Smooth muscle cell of the brain vasculature (primary cell): ENCODE measurements around the gene NUDT16.

ENCODE experiments used
- DNase-seq: peaks from one replicate; pipeline ENCODE4 v3.0.0-alpha.2; 2012; ENCODE audit warnings: low read depth, low spot score

The NUDT16 gene

DNA sequence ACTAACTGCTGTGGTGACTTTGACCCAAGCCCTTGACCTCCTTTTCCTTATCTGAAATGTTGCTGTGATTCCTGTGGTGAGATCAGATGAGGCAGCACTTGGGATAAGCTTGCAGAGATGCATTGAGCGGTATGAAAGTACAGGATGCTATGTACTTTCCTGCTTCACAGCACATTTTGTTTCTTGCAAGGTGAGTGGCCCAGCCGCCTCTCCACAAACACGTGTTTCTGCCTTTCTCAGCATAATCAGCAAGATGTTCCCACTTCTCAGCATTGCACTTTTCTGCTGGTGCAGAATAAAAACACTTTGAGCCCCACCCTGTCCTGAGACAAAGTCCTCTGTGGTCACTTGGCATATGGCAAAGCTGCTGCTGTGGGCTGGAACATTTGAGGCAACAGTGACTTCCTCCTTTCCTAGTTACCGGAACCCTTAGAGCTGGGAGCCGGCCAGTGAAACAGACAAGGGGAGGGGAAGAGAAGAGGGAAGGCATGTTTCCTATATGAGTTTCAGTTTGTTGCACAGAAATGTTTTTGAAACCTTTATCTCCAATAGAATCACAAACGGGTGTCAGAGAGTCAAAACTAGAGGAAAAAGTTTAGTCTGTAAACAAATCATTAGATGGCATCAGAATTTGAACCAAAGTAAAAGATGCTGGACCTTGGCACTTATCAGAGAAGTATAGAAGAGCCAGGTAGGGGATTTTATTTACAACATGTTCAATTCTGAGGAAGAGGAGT, 5.0 kb downstream of the NUDT16 start:
- DNase-seq: no peak

DNA sequence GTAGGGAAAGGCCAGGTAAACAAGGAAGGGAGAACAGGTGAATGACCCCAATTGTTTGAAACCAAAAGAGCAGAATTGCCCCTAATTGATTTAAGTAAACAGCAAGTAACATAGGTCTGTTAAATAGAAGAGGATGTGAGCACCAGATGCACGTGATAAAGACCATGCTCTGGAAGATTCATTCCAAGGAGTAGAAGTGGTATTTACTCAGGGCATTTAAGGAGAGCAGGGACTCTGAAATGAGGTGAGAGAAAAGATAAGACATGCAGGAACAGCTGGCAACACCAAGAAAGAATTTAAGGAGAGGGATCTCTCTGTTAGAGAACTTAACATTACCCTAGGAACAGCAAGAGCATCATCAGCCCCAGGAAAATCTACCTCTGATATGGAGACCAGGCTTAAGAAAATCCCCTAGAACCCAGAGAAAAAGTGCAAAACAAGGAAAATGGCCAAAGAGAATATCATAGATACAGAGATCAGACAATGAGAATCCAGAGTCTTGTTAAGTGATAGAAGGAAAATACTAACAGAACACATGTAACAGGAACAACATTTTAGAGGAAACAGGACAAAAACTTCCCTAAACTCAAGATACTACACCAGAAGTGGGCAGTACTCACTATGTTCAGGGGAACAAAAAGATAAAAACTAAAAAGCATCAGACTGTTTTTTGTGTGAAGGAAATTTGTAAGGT, 6.4 kb downstream of the NUDT16 start:
- DNase-seq: no peak

DNA sequence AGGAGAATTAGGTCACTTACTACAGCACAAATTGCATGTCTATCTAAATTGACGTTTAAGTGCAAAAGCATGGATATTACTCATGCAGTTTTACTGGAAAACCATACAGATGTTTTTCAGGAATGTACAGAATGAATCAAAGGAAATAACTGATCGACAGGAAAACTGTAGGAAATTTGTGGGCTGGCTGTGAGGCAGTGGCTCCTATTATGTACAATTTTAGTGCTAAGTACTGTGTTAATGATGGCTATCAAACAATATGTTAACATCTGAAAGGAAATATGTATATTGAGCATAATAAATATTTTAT, 6.9 kb downstream of the NUDT16 start:
- DNase-seq: no peak

DNA sequence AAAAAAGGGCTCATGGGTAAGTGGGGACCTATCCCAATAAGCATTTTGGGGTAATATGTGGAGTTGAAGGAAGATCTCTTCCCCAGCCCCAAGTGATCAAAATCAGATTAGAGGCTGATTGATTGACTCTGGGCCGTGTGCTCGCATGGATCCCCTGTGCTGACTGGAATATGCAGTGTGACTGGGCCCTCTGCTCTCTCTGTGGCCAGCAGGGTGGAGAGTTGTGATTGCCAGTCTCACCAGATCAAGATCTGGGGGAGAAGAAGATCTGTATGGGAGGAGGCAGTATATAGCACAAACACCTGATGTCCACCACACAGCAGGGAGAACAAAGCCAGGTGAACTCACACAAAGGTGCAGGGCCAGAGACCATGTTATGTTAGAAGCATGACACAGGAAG, 8.8 kb downstream of the NUDT16 start:
- no peak for DNase-seq

DNA sequence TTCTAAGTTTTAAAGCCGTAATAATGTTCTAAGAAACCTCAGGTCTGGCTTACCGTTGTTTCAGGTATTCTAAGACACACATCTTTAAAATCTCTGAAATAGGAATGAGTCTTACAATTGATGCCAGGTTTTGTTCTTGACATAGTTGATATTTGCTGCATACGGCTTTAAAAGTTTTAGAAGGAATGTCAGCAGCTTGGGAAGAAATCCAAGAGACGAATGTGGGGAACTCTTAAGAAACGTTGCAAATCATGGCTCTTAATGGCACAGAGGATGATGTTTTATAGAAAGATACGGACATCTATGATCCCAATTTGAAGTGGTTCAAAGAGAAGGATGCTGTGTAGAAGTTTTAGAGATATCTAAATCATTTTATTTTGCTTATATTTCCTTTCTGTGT, 11.5 kb downstream of the NUDT16 start:
- no peak for DNase-seq

DNA sequence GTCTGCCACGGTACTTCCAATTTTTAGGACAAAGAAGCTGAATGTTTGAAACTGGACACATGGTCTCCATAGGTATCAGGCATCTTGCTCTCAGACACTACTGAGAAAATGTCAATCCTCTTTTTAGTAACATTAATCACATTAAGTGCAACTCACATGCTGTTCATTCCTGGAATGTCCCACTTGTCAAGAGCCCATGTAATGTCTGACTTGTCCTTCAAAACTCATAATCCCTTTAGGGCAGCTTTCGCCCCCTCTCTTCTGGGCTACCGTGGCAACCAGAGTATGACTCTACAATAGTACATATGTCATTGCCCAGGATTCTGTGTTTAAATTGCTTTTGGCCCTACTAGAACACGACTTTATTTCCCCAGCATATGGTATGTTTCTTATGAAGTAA, 12.3 kb downstream of the NUDT16 start:
- no peak for DNase-seq

DNA sequence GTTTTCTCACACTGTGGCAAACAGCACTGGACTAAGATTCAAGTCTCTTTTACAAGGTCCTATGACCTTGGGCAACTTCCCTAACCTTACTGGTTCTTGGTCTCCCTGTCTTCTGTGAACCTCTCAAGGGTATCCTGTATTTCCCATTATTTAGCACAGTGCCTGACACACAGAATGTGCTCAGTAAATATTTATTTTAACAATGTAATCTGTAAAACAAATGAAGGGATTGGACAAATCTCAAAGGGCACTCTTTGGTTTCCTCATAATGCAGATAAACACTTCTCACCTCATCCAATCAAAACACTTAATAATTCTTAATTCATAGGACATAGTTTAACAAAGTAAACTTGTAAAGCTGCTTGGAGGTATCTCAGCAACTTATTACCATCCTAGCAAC, 12.8 kb downstream of the NUDT16 start:
- DNase-seq: no peak

DNA sequence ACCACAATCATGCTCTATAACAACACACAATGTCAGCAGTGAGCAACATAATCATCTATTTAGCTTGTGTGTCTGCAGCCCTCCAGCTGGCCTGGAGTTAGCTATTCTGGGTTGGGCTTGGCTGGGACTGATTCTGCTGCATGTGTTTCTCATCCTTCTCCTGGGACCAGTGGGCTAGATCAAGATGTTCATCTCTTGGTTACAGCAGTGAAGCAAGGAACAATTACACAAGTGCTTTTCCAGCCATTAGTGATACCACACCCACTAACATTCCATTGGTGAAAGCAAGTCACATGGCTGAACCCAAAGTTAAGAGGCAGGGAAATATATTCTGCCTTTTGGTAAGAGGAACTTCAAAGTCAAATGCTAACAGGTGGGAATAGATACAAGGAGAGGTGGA, 14.6 kb downstream of the NUDT16 start:
- no peak for DNase-seq

DNA sequence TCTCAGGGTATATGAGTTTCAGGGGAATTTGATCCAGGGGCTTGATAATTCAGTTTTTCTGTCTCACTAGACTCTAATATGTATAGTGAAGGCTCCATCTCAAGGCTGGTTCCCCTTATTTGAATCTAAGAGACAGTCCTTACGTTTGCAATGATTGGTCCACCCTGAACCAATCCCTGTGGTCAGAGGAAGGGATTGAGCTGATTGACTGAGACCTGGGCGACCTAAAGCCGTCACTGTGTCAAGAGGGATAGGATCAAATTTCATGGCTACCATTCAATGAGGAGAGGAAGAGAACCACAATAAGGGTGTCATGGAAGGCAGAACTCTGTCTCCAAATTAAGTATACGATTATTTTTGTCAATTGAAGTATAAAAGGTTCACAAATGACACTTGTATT, 16.3 kb downstream of the NUDT16 start:
- no peak for DNase-seq

DNA sequence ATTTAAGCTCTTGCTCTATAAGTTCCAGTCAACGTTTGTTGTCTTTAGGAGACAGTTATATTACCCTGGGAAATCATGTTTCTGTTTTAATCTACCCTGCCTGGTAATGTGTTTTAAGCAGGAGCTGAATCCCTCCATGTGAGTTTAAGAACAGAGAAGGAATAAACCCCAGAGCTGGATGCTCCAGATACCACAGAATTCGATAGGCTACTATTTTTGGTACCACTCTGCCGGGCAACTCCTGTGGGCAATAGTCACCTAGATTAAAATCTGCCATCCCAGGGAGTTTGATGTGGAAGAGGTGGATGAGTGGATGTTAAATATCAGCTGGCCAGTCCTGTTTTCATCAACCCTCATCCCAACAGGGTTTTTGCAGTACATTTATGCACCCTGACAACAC, 20.4 kb downstream of the NUDT16 start:
- no peak for DNase-seq

DNA sequence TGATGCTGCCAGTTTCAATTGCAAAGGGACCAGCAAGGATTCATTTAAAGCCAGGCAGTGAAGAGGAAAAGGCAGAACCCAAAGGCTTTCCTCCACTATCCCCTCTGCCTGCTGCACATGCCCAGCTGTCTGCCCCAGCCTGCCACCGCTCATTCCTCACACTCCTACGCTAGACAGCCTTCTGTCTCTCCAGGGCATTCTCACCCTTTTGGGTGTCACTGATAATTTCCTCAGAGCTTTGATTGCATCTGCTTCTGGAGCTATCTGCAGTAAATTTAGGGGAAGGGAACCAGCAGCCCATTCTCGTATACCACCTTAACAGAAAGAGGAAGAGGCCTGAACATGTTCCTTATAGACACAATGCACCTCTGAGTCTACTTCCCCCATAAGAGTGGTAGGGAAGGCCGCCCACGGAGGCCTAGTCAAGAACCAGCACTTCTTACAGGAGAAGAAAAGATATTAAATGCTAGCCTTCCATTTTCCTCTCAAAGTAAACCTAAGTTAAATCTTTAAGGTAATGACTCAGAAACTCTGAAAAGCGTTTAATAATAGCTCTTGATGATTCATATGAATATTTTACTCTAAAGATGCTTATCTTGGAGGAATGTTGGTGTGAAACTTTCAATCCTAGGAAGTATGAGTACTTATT, 20.9 kb downstream of the NUDT16 start:
- DNase-seq: no peak

DNA sequence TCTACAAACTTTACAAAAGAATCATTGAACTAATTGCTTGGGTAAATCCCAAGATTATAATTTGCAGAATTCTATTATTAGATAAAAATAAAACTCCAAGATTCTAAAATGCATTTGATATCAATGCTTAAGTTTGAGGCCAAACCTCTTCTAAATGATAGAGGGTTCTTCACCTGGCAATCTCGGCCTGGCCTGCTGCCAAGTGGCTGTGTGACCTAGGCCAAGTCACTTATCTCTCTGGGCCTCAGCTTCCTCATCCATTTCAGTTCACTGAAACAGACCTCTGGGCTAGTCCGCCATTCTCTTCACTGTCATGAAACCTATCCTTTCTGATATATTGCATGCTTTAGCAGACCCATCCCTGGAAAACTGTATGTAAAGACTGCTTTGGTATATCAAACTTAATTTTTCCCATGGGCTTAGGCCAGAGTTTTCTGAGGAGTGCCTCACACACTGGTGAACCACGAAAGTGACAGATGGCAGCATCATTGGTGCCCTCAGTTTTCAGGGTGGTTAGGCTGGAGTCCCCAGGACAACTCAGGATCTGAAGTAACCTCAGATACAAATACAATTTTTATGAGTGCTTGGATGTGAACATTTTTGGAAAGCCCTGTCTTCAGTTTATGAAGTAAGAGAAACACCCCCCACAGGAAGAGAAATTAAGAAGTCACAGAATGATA, 21.8 kb downstream of the NUDT16 start:
- no peak for DNase-seq

DNA sequence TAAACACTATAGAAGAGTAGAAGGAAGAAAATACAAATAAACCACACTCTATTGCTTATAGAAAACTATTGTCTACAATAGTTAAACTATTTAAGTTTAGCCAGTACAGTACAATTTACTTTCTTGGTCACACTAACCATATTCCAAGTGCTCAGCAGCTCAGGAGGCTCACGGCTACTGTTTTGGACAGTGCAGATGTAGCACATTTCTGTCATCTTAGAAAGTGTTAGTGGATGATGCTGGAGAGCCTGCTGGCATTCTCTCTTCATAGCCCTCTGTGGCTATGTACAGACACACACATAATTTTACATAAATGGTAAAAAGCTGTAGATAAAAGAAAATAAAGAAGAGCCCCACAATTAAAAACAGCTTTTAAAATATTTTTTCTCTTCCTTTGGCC, 23.8 kb downstream of the NUDT16 start:
- DNase-seq: no peak

DNA sequence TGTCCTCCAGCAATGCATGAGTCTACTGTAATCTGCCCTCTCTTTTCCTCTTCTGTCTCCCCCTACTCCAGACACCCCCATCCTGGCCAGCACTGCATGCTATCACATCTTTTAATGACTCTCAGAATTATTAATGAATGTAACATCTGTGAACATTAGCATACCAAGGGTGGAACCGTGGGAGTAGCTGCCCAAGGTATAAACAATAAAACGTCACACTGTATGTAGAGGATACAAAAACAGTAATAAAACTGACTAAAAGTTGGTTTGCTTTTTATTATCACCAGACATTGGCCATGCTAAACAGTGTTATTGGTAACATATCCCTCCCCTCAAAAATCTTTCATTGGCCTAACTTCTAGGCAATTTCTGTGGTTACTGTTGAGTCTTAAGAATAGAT, 24.7 kb downstream of the NUDT16 start:
- DNase-seq: no peak

DNA sequence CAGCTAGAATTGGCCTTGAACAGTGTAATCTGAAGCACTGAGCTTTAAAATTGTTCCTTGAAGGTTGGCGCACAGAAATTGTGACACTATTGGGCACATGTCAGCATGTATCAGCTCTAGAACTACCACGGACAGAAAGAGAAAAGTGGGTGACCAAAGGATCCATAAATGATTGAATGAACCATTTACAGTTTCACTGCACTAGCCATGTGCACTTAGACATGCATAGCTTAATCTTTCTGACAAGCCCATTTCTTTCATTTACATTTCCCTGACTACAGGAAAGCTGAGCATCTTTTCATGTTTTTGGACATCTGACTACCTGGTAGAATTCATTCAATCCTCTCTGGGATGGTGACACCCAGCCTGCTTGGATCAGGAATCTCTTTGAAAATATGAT, 36.2 kb downstream of the NUDT16 start:
- no peak for DNase-seq

DNA sequence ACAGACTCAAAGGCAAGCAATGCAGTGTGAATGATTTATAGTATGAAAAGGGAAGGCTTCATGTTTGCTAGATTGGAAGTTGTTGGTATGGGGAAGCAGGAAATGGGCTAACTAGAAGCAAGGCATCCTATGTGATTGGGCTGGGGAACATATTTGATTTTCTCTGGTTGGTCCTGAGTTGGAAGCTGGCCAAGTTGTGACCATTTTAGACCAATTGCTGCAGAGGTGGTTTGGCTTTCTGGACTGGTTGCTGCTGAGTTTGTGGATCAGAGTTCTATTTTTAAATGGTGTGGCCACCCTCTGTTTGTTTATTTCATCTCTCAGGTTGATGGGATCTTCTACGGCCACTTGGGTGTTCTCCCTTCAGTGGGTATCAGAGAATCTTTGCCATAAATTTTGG, 39.7 kb downstream of the NUDT16 start:
- no peak for DNase-seq

DNA sequence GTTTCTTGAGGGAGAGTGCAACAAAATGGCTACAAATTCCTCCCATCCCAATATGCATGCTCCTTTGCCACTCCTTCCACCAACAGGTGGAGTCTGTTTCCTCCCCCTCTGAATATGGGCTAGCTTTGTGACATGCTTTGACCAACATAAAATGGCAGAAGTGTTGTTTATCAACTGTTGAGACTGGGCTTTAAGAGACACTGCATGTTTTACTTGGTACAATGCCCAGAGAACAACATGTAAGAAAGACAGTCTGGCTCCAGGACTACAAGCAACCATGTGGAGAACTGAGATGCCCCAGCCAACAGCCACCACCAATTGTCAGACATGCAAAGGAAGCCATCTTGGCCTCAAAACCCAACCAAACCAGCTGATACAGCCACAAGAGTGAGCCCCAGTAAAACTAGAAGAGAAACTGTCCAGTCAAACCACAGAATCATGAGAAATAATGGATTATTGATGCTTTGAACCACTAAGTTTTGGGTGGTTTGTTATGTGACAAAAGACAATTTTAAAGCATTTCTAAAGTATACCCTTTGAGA, 40.5 kb downstream of the NUDT16 start:
- no peak for DNase-seq

DNA sequence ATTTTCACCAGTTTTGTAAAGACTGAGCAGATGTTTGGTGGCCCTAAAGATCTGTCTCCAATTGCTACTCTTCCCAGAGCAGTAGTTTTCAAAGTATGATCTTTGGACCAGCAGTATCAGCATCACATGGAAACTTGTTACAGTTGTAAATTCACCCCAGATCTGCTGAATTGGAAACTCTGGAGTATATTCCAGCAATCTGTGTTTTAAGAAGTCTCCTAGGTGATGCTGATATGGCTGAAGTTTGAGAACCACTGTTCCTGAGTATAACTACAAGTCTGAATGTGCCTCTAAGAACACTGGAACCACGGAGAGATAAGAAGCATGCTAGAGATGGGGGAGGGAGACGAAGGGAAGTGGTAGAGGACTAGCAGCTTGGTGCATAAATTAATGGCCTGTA, 45.7 kb downstream of the NUDT16 start:
- DNase-seq: no peak

DNA sequence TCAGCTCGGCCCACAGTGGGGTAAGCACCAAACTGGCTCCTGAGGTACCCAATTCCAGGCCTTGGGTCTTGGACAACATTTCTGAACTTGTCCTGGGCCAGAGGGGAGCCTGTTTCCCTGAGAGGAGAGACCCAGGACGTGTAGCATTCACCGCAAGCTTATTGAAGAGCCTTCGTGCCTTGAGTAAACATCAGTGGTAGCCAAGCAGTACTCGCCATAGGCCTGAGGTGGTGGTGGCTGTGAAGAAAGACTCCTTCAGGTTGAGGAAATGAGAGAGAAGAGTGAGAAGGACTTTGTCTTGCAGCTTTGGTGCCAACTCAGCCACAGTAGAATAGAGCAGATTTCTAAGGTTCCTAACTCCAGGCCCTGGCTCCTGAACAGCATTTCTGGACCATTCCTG, 50.2 kb downstream of the NUDT16 start:
- no peak for DNase-seq

DNA sequence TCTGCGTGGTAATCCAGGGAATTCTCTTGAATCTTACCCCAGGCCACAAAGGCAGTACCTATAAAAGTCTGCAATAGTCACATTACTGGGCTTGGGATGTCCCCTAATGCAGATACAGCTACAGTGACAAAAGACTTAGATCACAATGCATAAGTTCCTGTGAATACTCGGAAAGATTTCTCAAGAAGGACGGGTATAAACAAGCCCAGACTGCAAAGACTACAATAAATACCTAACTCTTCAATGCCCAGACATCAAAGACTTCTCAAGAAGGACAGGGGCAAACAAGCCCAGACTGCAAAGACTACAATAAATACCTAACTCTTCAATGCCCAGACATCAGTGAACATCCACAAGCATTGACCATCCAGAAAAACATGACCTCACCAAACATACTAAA, 50.9 kb downstream of the NUDT16 start:
- no peak for DNase-seq

DNA sequence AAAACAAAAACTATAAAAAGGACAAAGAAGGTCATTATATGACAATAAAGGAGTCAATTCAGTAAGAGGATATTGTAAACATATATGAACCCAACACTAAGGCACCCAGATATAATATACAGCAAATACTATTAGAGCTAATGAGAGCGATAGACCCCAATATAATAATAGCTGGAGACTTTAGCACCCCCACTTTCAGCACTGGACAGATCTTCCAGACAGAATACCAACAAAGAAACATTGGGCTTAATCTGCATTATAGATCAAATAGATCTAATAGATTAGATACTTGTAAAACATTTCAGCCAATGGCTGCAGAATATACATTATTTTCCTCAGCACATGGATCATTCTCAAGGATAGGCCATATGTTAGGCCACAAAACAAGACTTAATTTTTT, 53.4 kb downstream of the NUDT16 start:
- no peak for DNase-seq
